SK-N-SH (cell line): ENCODE results near the gene LMO2. TPM values are rescaled to one million over a fixed set of nuclear protein-coding genes. Genes with fewer than 3 reads are reported as not detected.

ENCODE experiments used
- CTCF ChIA-PET: fragments of 300-600, 350-600 bp; formaldehyde crosslinking; extraction: SDS; loops from one replicate; lab custom pipeline; 2021; lab: Yijun Ruan, JAX
- POLR2A ChIA-PET: fragments of 350-600 bp; sonication (Branson Sonifier 250); formaldehyde crosslinking; extraction: SDS; loops from one replicate; lab custom pipeline; 2020; ENCODE audit warnings: antibody characterized with exemption, inconsistent platforms; lab: Yijun Ruan, JAX
- DNase-seq: peaks from one replicate; pipeline ENCODE4 v3.0.0; 2012
- H2AFZ ChIP-seq: fragments of 200-600 bp; sonication (generic); 2 replicates; pipeline ENCODE4 v1.8.1; 2016; ENCODE audit warnings: antibody characterized with exemption, mild to moderate bottlenecking, low read depth
- H3F3A ChIP-seq: fragments of 200-600 bp; sonication (generic); replicated peaks from 2 replicates; pipeline ENCODE3; 2016; ENCODE audit warnings: antibody characterized with exemption, mild to moderate bottlenecking; ENCODE audit not compliant: insufficient read depth
- H3K27ac ChIP-seq, 2 experiments: fragments of 200-500 bp in 1 of 2; fragments of 200-600 bp in 1 of 2; sonication (Bioruptor generic) in 1 of 2; sonication (generic), shearing (Covaris generic) in 1 of 2; 2 replicates each; pipeline versions ENCODE4 v1.5.1 to v1.6.1; 2014 to 2016; ENCODE audit warnings: low read depth in 2 of 2, inconsistent platforms in 1 of 2, low read length in 1 of 2, mild to moderate bottlenecking in 1 of 2, mixed read lengths in 1 of 2
- H3K27me3 ChIP-seq: fragments of 200-600 bp; sonication (generic), shearing (Covaris generic); 2 replicates; pipeline ENCODE4 v1.6.1; 2016; ENCODE audit warnings: mixed run types; ENCODE audit not compliant: insufficient read depth
- H3K36me3 ChIP-seq, 2 experiments: fragments of 200-500 bp in 1 of 2; fragments of 200-600 bp in 1 of 2; sonication (Bioruptor generic) in 1 of 2; sonication (generic) in 1 of 2; replicated peaks in 1 of 2; 2 replicates each; pipeline versions ENCODE3 to v1.5.1; 2014 to 2016; ENCODE audit warnings: low read length in 1 of 2, mild to moderate bottlenecking in 1 of 2; ENCODE audit not compliant: insufficient read depth in 2 of 2, control insufficient read depth in 1 of 2
- H3K4me1 ChIP-seq, 2 experiments: fragments of 200-500 bp in 1 of 2; fragments of 200-600 bp in 1 of 2; sonication (Bioruptor generic) in 1 of 2; sonication (generic), shearing (Covaris generic) in 1 of 2; 2 replicates each; pipeline versions ENCODE4 v1.5.1 to v1.6.1; 2014 to 2016; ENCODE audit warnings: low read depth in 1 of 2, low read length in 1 of 2, mixed run types in 1 of 2; ENCODE audit not compliant: insufficient read depth in 2 of 2, control insufficient read depth in 1 of 2
- H3K4me2 ChIP-seq: fragments of 200-600 bp; sonication (generic), shearing (Covaris generic); 2 replicates; pipeline ENCODE4 v1.6.1; 2017; ENCODE audit warnings: mixed run types
- H3K4me3 ChIP-seq, 2 experiments: fragments of 200-500 bp in 1 of 2; fragments of 200-600 bp in 1 of 2; sonication (Bioruptor generic) in 1 of 2; sonication (generic), shearing (Covaris generic) in 1 of 2; 2 replicates each; pipeline versions ENCODE4 v1.5.1 to v1.8.1; 2014 to 2016; ENCODE audit warnings: low read depth in 2 of 2, inconsistent platforms in 1 of 2, low read length in 1 of 2, mild to moderate bottlenecking in 1 of 2, mixed read lengths in 1 of 2, moderate library complexity in 1 of 2
- H3K79me2 ChIP-seq: fragments of 200-600 bp; sonication (generic); 2 replicates; pipeline ENCODE4 v1.8.1; 2017; ENCODE audit warnings: mild to moderate bottlenecking; ENCODE audit not compliant: insufficient read depth
- H3K9ac ChIP-seq: fragments of 200-600 bp; sonication (generic); 2 replicates; pipeline ENCODE4 v1.6.1; 2017; ENCODE audit warnings: mixed run types
- H3K9me2 ChIP-seq: fragments of 200-600 bp; sonication (generic); 2 replicates; pipeline ENCODE4 v1.6.1; 2017; ENCODE audit warnings: mixed run types
- H3K9me3 ChIP-seq: fragments of 200-600 bp; sonication (generic); 2 replicates; pipeline ENCODE4 v1.6.1; 2017; ENCODE audit warnings: mixed run types, mild to moderate bottlenecking, moderate library complexity
- H4K20me1 ChIP-seq: fragments of 200-600 bp; sonication (generic); 2 replicates; pipeline ENCODE4 v1.6.1; 2017; ENCODE audit warnings: mild to moderate bottlenecking, mixed run types; ENCODE audit not compliant: insufficient read depth
- ELF1 ChIP-seq: IDR thresholded peaks from 2 replicates; pipeline ENCODE4 v1.4.0; 2012
- FOXJ3 ChIP-seq: sonication (generic); formaldehyde crosslinking; IDR thresholded peaks from 2 replicates; pipeline ENCODE4 v1.5.1; 2020; ENCODE audit warnings: mild to moderate bottlenecking, missing genetic modification reagents
- JUND ChIP-seq: IDR thresholded peaks from 2 replicates; pipeline ENCODE4 v1.4.0; 2012
- MEF2A ChIP-seq: IDR thresholded peaks from 2 replicates; pipeline ENCODE4 v1.4.0; 2012; ENCODE audit warnings: low read depth, borderline replicate concordance
- MXI1 ChIP-seq: IDR thresholded peaks from 2 replicates; pipeline ENCODE4 v1.6.1; 2012; ENCODE audit warnings: mild to moderate bottlenecking, low read depth, low read length, improper control_type of control experiment
- POLR2AphosphoS5 ChIP-seq: IDR thresholded peaks from 2 replicates; pipeline ENCODE4 v1.6.1; 2012; ENCODE audit warnings: low read depth, low read length
- RCOR1 ChIP-seq: fragments of 150-350 bp; IDR thresholded peaks from 2 replicates; pipeline ENCODE4 v1.6.1; 2017; ENCODE audit warnings: antibody characterized with exemption, low read length
- SIN3A ChIP-seq: IDR thresholded peaks from 2 replicates; pipeline ENCODE4 v1.6.1; 2012; ENCODE audit warnings: low read depth, mild to moderate bottlenecking, low read length, moderate library complexity, borderline replicate concordance
- SMC3 ChIP-seq: IDR thresholded peaks from 2 replicates; pipeline ENCODE4 v1.6.1; 2012; ENCODE audit warnings: low read depth, low read length, improper control_type of control experiment
- TAF1 ChIP-seq: IDR thresholded peaks from 2 replicates; pipeline ENCODE4 v1.6.1; 2012; ENCODE audit warnings: low read depth, mild to moderate bottlenecking, low read length, moderate library complexity, borderline replicate concordance
- TCF12 ChIP-seq: IDR thresholded peaks from 2 replicates; pipeline ENCODE4 v1.4.0; 2012
- TEAD4 ChIP-seq: IDR thresholded peaks from 2 replicates; pipeline ENCODE4 v1.4.0; 2012; ENCODE audit warnings: mild to moderate bottlenecking, borderline replicate concordance; ENCODE audit not compliant: insufficient read depth
- ZBTB33 ChIP-seq: IDR thresholded peaks from 2 replicates; pipeline ENCODE4 v1.4.0; 2012; ENCODE audit warnings: low read depth, borderline replicate concordance
- WGBS: methylation state at CpG from one replicate; pipeline ENCODE4 v1.1.6; 2017; ENCODE audit warnings: low lambda C conversion rate; 5-methylcytosine and 5-hydroxymethylcytosine counted together
- polyA plus RNA-seq, 3 experiments: library from polyadenylated mRNA; depleted of rRNA; stranded (reverse); fragments of >200 nt; gene quantifications; 2 replicates each; pipeline ENCODE4 v1.2.3, GENCODE V29; 2012

LMO2 gene
- polyA plus RNA-seq, 1 of the 3 experiments (the other 2 are of a cell fraction), result 0.05 TPM

DNA sequence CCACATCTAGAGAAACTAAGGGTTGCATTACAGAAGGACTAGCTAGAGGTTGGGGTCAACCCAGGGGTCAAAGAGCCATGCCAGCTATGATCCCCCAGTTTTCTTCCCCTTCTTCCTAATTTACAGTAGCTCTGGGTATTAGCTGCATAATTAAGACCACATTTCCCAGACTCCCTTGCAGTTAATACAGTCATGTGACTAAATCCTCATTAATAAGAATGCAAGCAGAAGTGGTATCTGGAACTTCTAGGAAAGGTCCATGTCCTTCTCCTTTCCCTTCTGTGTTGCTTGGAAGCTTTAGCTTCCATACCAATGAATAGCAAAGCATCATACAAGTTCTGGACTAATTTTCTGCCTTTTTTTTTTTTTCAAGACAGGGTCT lies 19.1 kb upstream of the LMO2 start:
- no peak for TF ChIP-seq SIN3A
- Histone ChIP-seq H2AFZ (no peak overlapping the region), H3K9me2 (no peaks in the 10 kb centered on the region), H3K79me2 (no peaks in the 10 kb centered on the region), H3K27ac (no peak overlapping the region), H3F3A (no peaks in the 10 kb centered on the region), H3K9me3 (no peaks in the 10 kb centered on the region), H4K20me1 (no peaks in the 10 kb centered on the region), H3K4me2 (no peak overlapping the region), H3K9ac (no peak overlapping the region), H3K4me1 (peaks cover 0 to 18% of the 10 kb centered on the region in 2 experiments; a peak in 2 of 4 replicates), H3K36me3 (no peaks in the 10 kb centered on the region), H3K4me3 (no peak overlapping the region), H3K27me3 (peaks cover 10% of the 10 kb centered on the region; the same call in 1 of the 2 replicates)
- CTCF ChIA-PET, result interaction anchor here (0.8 to 1.9 kb wide), 6 partner anchors 9 to 77 kb away, joined by 3 to 7 read pairs (median 3); no protein-coding TSS in a partner anchor
- DNase-seq, result no peak
- POLR2A ChIA-PET, result no interaction called here

GRCh38 chr11:33910296-33910957 lies 18.6 kb upstream of the LMO2 start:
- Histone ChIP-seq H3K27ac (no peak overlapping the region), H3K9ac (no peak overlapping the region), H3K4me3 (no peak overlapping the region), H3K4me1 (peaks cover 0 to 18% of the 10 kb centered on the region in 2 experiments; a peak in 2 of 4 replicates), H2AFZ (no peak overlapping the region), H4K20me1 (no peaks in the 10 kb centered on the region)
- CTCF ChIA-PET, result interaction anchor here (0.8 to 1.9 kb wide), 4 partner anchors 9 to 77 kb away, joined by 3 to 7 read pairs (median 4); no protein-coding TSS in a partner anchor
- TF ChIP-seq POLR2AphosphoS5 (no peak), MXI1 (no peak), SMC3 (no peak), RCOR1 (no peak), ELF1 (no peak), SIN3A (no peak)
- TF ChIP-seq, all 33 proteins: peak for 0
- no peaks in the 10 kb centered on the region for H3K9me3 ChIP-seq
- 49% methylated on average over 6 of the region's 6 CpGs for WGBS
- no peaks in the 10 kb centered on the region for H3F3A ChIP-seq
- H3K4me2 ChIP-seq, result no peak overlapping the region
- POLR2A ChIA-PET, result no interaction called here
- H3K36me3 ChIP-seq, result no peaks in the 10 kb centered on the region
- DNase-seq, result no peak
- H3K27me3 ChIP-seq, result 0 out of 2 replicates have a peak, but pooled peaks cover 10% of the 10 kb centered on the region
- no peaks in the 10 kb centered on the region for H3K9me2 ChIP-seq
- H3K79me2 ChIP-seq, result no peaks in the 10 kb centered on the region

DNA sequence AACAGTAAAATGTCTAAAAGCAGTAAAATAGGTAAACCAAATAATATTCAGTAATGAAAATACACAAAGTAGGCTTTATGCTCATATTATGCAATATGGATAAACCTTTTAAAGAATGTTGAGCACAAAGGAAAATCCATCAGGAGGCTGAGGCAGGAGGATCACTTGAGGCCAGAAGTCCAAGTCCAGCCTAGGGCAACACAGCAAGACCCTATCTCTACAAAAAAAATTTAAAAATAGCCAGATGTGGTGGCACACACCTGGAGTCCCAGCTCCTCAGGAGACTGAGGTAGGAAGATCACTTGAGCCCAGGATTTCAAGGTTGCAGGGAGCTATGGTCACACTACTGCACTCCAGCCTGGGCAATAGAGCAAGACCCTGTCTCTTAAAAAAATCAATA lies 17.7 kb upstream of the LMO2 start:
- Histone ChIP-seq H3K27ac (no peak overlapping the region), H3K4me3 (no peak overlapping the region), H3K9ac (no peak overlapping the region), H3K36me3 (no peaks in the 10 kb centered on the region), H3K27me3 (0 out of 2 replicates have a peak, but pooled peaks cover 10% of the 10 kb centered on the region), H2AFZ (no peak overlapping the region), H3K4me2 (no peak overlapping the region), H3K79me2 (no peaks in the 10 kb centered on the region)
- no peak for DNase-seq
- TF ChIP-seq TCF12 (no peak), FOXJ3 (CRISPR knock-in tag) (no peak), MXI1 (no peak), ZBTB33 (no peak), TEAD4 (no peak), MEF2A (no peak), TAF1 (no peak), JUND (no peak)
- TF ChIP-seq, all 33 proteins: peak for 0
- ChIA-PET POLR2A (no interaction called here), CTCF (interaction anchor here (0.9 to 1.2 kb wide), 2 partner anchors 78 to 341 kb away, joined by 3 read pairs; no protein-coding TSS in a partner anchor)
- Histone ChIP-seq H3K4me1 (peaks cover 0 to 18% of the 10 kb centered on the region in 2 experiments; a peak in 2 of 4 replicates), H3F3A (no peaks in the 10 kb centered on the region), H4K20me1 (no peaks in the 10 kb centered on the region), H3K9me2 (no peaks in the 10 kb centered on the region), H3K9me3 (no peaks in the 10 kb centered on the region)
